Transverse colon (tissue), 3 donors: Measurements from ENCODE around the gene RPS3.

Experiments
- CTCF ChIP-seq, 5 experiments: fragments of 200-600 bp in 3 of 5; fragments of 450-650 bp in 2 of 5; sonication (generic) in 3 of 5; IDR thresholded peaks; 1 replicate in 2 of 5; 2 replicates in 3 of 5; pipeline ENCODE4 v1.5.1; 2016 to 2017; ENCODE audit warnings: antibody characterized with exemption in 5 of 5, inconsistent platforms in 3 of 5, mild to moderate bottlenecking in 2 of 5, moderate library complexity in 1 of 5
- EP300 ChIP-seq: sonication (generic); formaldehyde crosslinking; IDR thresholded peaks from one replicate; pipeline ENCODE4 v1.6.1; 2017; ENCODE audit warnings: antibody characterized with exemption, low read depth

DNA sequence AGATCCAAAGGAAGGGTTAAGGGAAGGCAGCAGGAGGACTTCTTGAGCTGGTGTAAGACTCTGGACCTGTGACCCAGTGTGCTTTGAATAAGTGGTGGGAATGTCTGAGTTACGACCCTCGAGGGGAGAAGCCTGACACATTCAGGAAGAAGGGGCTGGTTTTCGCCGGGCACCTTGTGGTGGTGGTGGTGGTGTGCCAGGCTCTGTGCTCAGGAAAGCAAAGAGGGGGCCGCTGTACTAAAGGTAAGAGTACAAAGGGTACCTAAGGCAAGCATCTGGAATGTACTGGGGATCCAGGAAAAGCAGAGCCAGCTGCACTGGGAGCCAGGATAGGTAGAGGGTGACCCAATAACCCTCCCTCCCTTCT is 27.4 kb downstream of the RPS3 start:
- TF ChIP-seq EP300 (no peak), CTCF (IDR thresholded peaks at IDR 0.05) (no peak)
